AG04449 (cell line): ENCODE data around the gene PPP1R26.
A peak's percentile ranks its signal among the peaks of the same experiment; 100 is the strongest.

Experiments
- CTCF ChIA-PET: fragments of 350-600 bp; formaldehyde crosslinking; extraction: SDS; loops from one replicate; lab custom pipeline; 2021; ENCODE audit warnings: antibody characterized with exemption; lab: Yijun Ruan, JAX
- POLR2A ChIA-PET: fragments of 400-600, 350-600 bp; formaldehyde crosslinking; extraction: SDS; loops from one replicate; lab custom pipeline; 2020; ENCODE audit warnings: antibody characterized with exemption, inconsistent platforms; lab: Yijun Ruan, JAX
- DNase-seq: peaks from one replicate; pipeline ENCODE4 v3.0.0-alpha.2; 2010; ENCODE audit warnings: low read depth, low spot score
- H3K4me3 ChIP-seq: 2 replicates; pipeline ENCODE4 v1.5.1; 2011; ENCODE audit warnings: low read depth, mild to moderate bottlenecking, control low read depth, low read length
- TF ChIP-seq, protein P1 (sequence below): IDR thresholded peaks from one replicate; pipeline ENCODE4 v1.5.1; 2011; ENCODE audit warnings: mild to moderate bottlenecking, moderate library complexity, low read length, control low read depth, inconsistent platforms; ENCODE audit not compliant: insufficient read depth; ENCODE audit errors: missing control alignments

The PPP1R26 gene

GRCh38 chr9:135502873-135503321 lies 23.3 kb downstream of the PPP1R26 start:
- H3K4me3 ChIP-seq: no peak overlapping the region
- ChIA-PET CTCF (interaction anchor here (1.0 kb wide), 1 partner anchor 10 kb away, joined by 4 read pairs; no protein-coding TSS in a partner anchor), POLR2A (no interaction called here)
- TF ChIP-seq, protein P1, sequence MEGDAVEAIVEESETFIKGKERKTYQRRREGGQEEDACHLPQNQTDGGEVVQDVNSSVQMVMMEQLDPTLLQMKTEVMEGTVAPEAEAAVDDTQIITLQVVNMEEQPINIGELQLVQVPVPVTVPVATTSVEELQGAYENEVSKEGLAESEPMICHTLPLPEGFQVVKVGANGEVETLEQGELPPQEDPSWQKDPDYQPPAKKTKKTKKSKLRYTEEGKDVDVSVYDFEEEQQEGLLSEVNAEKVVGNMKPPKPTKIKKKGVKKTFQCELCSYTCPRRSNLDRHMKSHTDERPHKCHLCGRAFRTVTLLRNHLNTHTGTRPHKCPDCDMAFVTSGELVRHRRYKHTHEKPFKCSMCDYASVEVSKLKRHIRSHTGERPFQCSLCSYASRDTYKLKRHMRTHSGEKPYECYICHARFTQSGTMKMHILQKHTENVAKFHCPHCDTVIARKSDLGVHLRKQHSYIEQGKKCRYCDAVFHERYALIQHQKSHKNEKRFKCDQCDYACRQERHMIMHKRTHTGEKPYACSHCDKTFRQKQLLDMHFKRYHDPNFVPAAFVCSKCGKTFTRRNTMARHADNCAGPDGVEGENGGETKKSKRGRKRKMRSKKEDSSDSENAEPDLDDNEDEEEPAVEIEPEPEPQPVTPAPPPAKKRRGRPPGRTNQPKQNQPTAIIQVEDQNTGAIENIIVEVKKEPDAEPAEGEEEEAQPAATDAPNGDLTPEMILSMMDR: no peak
- DNase-seq: no peak

DNA sequence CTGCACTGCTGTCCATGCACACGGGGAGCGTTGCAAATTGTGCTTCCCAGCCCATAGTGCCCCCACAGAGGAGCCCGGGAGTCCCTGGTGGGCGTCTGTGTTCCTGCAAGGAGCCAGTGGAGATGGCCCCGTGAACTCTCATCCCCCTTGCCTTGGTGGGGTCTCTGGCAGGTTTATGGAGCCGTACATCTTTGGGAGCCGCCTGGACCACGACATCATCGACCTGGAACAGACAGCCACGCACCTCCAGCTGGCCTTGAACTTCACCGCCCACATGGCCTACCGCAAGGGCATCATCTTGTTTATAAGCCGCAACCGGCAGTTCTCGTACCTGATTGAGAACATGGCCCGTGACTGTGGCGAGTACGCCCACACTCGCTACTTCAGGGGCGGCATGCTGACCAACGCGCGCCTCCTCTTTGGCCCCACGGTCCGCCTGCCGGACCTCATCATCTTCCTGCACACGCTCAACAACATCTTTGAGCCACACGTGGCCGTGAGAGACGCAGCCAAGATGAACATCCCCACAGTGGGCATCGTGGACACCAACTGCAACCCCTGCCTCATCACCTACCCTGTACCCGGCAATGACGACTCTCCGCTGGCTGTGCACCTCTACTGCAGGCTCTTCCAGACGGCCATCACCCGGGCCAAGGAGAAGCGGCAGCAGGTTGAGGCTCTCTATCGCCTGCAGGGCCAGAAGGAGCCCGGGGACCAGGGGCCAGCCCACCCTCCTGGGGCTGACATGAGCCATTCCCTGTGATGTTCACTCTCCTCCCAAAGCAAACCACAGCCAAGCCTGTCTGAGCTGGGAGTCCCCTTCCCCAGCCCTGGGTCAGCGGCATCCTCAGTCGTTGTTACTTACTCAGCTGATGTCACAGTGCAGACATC lies 24.0 kb downstream of the PPP1R26 start:
- ChIA-PET POLR2A (no interaction called here), CTCF (interaction anchor here (0.8 to 3.4 kb wide), 8 partner anchors 9 to 101 kb away, joined by 3 to 17 read pairs (median 8); no protein-coding TSS in a partner anchor)
- TF ChIP-seq, protein P1: no peak
- no peak for DNase-seq
- H3K4me3 ChIP-seq: no peak overlapping the region

- POLR2A ChIA-PET: interaction anchor here (0.6 kb wide), 1 partner anchor 31 kb away, joined by 3 read pairs; no protein-coding TSS in a partner anchor
- TF ChIP-seq, protein P1: peak; percentile 95
- DNase-seq: no peak
- no peak overlapping the region for H3K4me3 ChIP-seq
- CTCF ChIA-PET: interaction anchor here (0.7 to 3.4 kb wide), 18 partner anchors 8 to 118 kb away, joined by 3 to 17 read pairs (median 4); no protein-coding TSS in a partner anchor
These were observed 25.0 kb downstream of the PPP1R26 start for GRCh38 chr9:135504262-135505243.

- H3K4me3 ChIP-seq: no peak overlapping the region
- TF ChIP-seq, protein P1: no peak
- no peak for DNase-seq
- POLR2A ChIA-PET: no interaction called here
- CTCF ChIA-PET: interaction anchor here (0.7 to 3.4 kb wide), 16 partner anchors 7 to 117 kb away, joined by 3 to 17 read pairs (median 4); no protein-coding TSS in a partner anchor
These were observed 26.0 kb downstream of the PPP1R26 start for GRCh38 chr9:135505406-135506187.

GRCh38 chr9:135506327-135507103 lies 26.9 kb downstream of the PPP1R26 start:
- no peak for DNase-seq
- ChIA-PET POLR2A (no interaction called here), CTCF (interaction anchor here (1.0 to 3.4 kb wide), 7 partner anchors 8 to 37 kb away, joined by 3 to 17 read pairs (median 4); no protein-coding TSS in a partner anchor)
- no peak overlapping the region for H3K4me3 ChIP-seq
- TF ChIP-seq, protein P1: no peak
